Measurements from ENCODE around the gene SLC7A14. TPM values are rescaled to one million over a fixed set of nuclear protein-coding genes. Genes with fewer than 3 reads are reported as not detected.

The SLC7A14 gene
- total and polyA plus RNA-seq, 2 donors (not counting 3 experiments of a cell fraction or from before 2014, with no cell fraction given) = 0.07 to 0.57 TPM

- Histone ChIP-seq H3K27me3 (ENCODE audit: control insufficient read depth in 2 of 2, insufficient read depth in 2 of 2, low read length in 2 of 2) (no peaks in the 10 kb centered on the region), H3K9ac (replicated peaks; ENCODE audit: extremely low read depth, insufficient read depth, low read length) (peak overlapping the region; percentile 89), H3K4me1 (ENCODE audit: control insufficient read depth, extremely low read depth, insufficient read depth, low read length) (peaks cover 37% of the 10 kb centered on the region), H4K20me1 (replicated peaks; ENCODE audit: control insufficient read depth, extremely low read depth, insufficient read depth, low read length) (no peaks in the 10 kb centered on the region), H3K79me2 (ENCODE audit: control insufficient read depth, insufficient read depth, low read length) (peaks cover 63% of the 10 kb centered on the region), H3K9me3 (replicated peaks; ENCODE audit: control insufficient read depth, insufficient read depth, low read length) (no peaks in the 10 kb centered on the region), H2AFZ (ENCODE audit: low read depth, low read length) (peak overlapping the region; percentile 37), H3K9me1 (replicated peaks; ENCODE audit: control insufficient read depth, extremely low read depth, insufficient read depth, low read length) (no peaks in the 10 kb centered on the region), H3K4me2 (ENCODE audit: insufficient read depth, low read length) (peak overlapping the region; percentile 83), H3K36me3 (ENCODE audit: control insufficient read depth in 2 of 2, extremely low read depth in 1 of 2, insufficient read depth in 2 of 2, low read length in 2 of 2) (no peaks in the 10 kb centered on the region), H3K4me3 (replicated peaks in 1 of 3; ENCODE audit: insufficient read depth in 1 of 3, low read depth in 1 of 3, low read length in 3 of 3) (peak overlapping the region; percentile 55 to 86 (median 65)), H3K27ac (ENCODE audit: insufficient read depth, low read depth, low read length) (peak overlapping the region; percentile 84)
- CTCF ChIA-PET = interaction anchor here (1.1 to 11.4 kb wide), 3 partner anchors 11 to 392 kb away, joined by 3 to 525 read pairs (median 4); no protein-coding TSS in a partner anchor
- intact Hi-C loops (cut with micrococcal nuclease) (loop anchor here (1.0 to 2.0 kb wide), 4 partner anchors 103 to 390 kb away; no protein-coding TSS in a partner anchor), dilution Hi-C loops (cut with MboI; ENCODE audit: extremely low pct_ligation_motif_present, low sequenced_read_pairs) (no loop called here)
- POLR2A ChIA-PET = interaction anchor here (0.6 kb wide), 1 partner anchor 19 kb away, joined by 3 read pairs; no protein-coding TSS in a partner anchor
- no TSS peak for BruUV-seq (replicated peaks)
- TF ChIP-seq JUN (IDR thresholded peaks at IDR 0.05; ENCODE audit: borderline replicate concordance, insufficient read depth, insufficient read length, low read depth) = no peak
- TF ChIP-seq POLR2A (IDR thresholded peaks at IDR 0.05; ENCODE audit: low read depth, low read length) = no peak
- TF ChIP-seq CTCF (IDR thresholded peaks at IDR 0.05; ENCODE audit: extremely low read depth in 1 of 2, insufficient read depth in 1 of 2, low read depth in 1 of 2, low read length in 2 of 2) = no peak
- TF ChIP-seq MYC (IDR thresholded peaks at IDR 0.05; ENCODE audit: low read depth, low read length) = no peak
- TF ChIP-seq GATA2 (IDR thresholded peaks at IDR 0.05; ENCODE audit: insufficient read depth, insufficient read length, low read depth, low read length) = no peak
- no peak for TF ChIP-seq MAX (IDR thresholded peaks at IDR 0.05; ENCODE audit: insufficient read depth, insufficient read length)
- TF ChIP-seq POLR2AphosphoS5 (IDR thresholded peaks at IDR 0.05; ENCODE audit: insufficient read depth, low read depth, low read length) = no peak
- DNase-seq (ENCODE audit: low read depth, low spot score) (peak; percentile 49), FAIRE-seq (no peak)
These were observed 166.3 kb downstream of the SLC7A14 start for GRCh38 chr3:170419557-170420087.
